SK-N-SH treated with all-trans-retinoic acid at 6 μM for 48 hours (cell line): ENCODE results near the gene PRCC.

Source experiments
- ARNTL ChIP-seq: fragments of 450-650 bp; formaldehyde crosslinking; IDR thresholded peaks from 2 replicates; pipeline ENCODE4 v1.5.0; 2020; ENCODE audit warnings: low read depth, mild to moderate bottlenecking, moderate library complexity, borderline replicate concordance
- CSDC2 ChIP-seq: fragments of 250-450 bp; sonication (Bioruptor Pico); IDR thresholded peaks from 2 replicates; pipeline ENCODE4 v1.5.0; 2020; ENCODE audit warnings: mild to moderate bottlenecking, moderate library complexity
- CSRNP3 ChIP-seq: fragments of 250-450 bp; sonication (Bioruptor Pico); IDR thresholded peaks from 2 replicates; pipeline ENCODE4 v1.5.1; 2021; ENCODE audit warnings: mild to moderate bottlenecking, moderate library complexity
- GLIS3 ChIP-seq: fragments of 250-450 bp; sonication (Bioruptor Pico); IDR thresholded peaks from 2 replicates; pipeline ENCODE4 v1.5.0; 2020; ENCODE audit warnings: mild to moderate bottlenecking, moderate library complexity
- ISL1 ChIP-seq: fragments of 250-450 bp; sonication (Bioruptor Pico); IDR thresholded peaks from 2 replicates; pipeline ENCODE4 v2.1.2; 2022; ENCODE audit warnings: mild to moderate bottlenecking, moderate library complexity
- RARB ChIP-seq: fragments of 250-450 bp; sonication (Bioruptor Pico); IDR thresholded peaks from 2 replicates; pipeline ENCODE4 v1.8.0; 2021; ENCODE audit warnings: mild to moderate bottlenecking, moderate library complexity
- SNAI2 ChIP-seq: fragments of 250-450 bp; sonication (Bioruptor Pico); IDR thresholded peaks from 2 replicates; pipeline ENCODE4 v1.5.0; 2020; ENCODE audit warnings: mild to moderate bottlenecking, moderate library complexity
- TCF4 ChIP-seq: fragments of 250-450 bp; sonication (Bioruptor Pico); IDR thresholded peaks from 2 replicates; pipeline ENCODE4 v1.8.0; 2021; ENCODE audit warnings: mild to moderate bottlenecking, moderate library complexity, borderline replicate concordance
- TOX ChIP-seq: fragments of 250-450 bp; sonication (Bioruptor Pico); IDR thresholded peaks from 2 replicates; pipeline ENCODE4 v1.8.0; 2021; ENCODE audit warnings: mild to moderate bottlenecking, moderate library complexity, borderline replicate concordance
- ZFP3 ChIP-seq: fragments of 250-450 bp; sonication (Bioruptor Pico); IDR thresholded peaks from 2 replicates; pipeline ENCODE4 v1.5.0; 2020; ENCODE audit warnings: mild to moderate bottlenecking, moderate library complexity
- ZFP30 ChIP-seq: fragments of 450-650 bp; formaldehyde crosslinking; IDR thresholded peaks from 2 replicates; pipeline ENCODE4 v1.5.0; 2022; ENCODE audit warnings: mild to moderate bottlenecking, moderate library complexity
- ZNF8 ChIP-seq: fragments of 450-650 bp; formaldehyde crosslinking; IDR thresholded peaks from 2 replicates; pipeline ENCODE4 v1.5.0; 2020; ENCODE audit warnings: mild to moderate bottlenecking, moderate library complexity
- TF ChIP-seq, protein P1 (sequence below): fragments of 250-450 bp; sonication (Bioruptor Pico); IDR thresholded peaks from 2 replicates; pipeline ENCODE4 v1.5.1; 2020; ENCODE audit warnings: low read depth, mild to moderate bottlenecking, moderate library complexity
- TF ChIP-seq, protein P2 (sequence below): fragments of 250-450 bp; sonication (Bioruptor Pico); IDR thresholded peaks from 2 replicates; pipeline ENCODE4 v1.8.0; 2021; ENCODE audit warnings: low read depth, mild to moderate bottlenecking, moderate library complexity, borderline replicate concordance

DNA sequence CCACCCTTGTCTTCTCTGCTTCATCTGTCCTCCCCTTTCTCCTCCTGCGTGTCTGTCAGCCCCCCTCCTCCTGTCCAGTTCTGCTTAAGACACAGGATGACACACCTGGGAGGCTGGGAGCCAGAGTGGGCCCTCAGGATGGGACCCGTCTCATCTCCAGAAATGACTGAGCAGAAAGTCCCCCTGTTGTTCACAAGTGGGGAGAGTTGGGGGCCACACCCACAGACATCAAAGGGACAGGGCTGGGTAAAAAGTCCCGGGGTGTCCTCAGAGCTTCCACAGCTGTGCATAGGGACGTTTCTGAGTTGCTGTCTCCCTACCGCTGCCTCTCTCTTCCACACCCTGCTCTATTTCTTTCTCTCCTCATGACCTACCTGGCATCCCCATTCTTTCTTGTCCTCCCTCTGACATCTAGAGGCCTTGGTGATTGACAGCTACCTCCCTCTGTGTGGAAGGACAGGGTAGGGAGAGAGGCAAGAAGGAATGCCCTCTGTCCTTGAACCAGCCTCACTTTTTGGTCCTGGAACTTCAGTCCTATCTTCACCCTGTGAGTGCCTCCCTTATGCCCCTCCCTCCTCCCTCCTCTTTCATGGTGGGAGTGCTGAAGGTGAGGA is 68.8 kb downstream of the PRCC start:
- TF ChIP-seq ZFP3 (CRISPR knock-in tag) (no peak), ISL1 (CRISPR knock-in tag) (no peak), GLIS3 (no peak), TOX (CRISPR knock-in tag) (no peak), CSDC2 (CRISPR knock-in tag) (no peak), SNAI2 (CRISPR knock-in tag) (no peak), ZFP30 (CRISPR knock-in tag) (no peak), RARB (CRISPR knock-in tag) (no peak), ZNF8 (no peak), TCF4 (CRISPR knock-in tag) (no peak), ARNTL (CRISPR knock-in tag) (no peak), CSRNP3 (CRISPR knock-in tag) (no peak)
- TF ChIP-seq, protein P1, sequence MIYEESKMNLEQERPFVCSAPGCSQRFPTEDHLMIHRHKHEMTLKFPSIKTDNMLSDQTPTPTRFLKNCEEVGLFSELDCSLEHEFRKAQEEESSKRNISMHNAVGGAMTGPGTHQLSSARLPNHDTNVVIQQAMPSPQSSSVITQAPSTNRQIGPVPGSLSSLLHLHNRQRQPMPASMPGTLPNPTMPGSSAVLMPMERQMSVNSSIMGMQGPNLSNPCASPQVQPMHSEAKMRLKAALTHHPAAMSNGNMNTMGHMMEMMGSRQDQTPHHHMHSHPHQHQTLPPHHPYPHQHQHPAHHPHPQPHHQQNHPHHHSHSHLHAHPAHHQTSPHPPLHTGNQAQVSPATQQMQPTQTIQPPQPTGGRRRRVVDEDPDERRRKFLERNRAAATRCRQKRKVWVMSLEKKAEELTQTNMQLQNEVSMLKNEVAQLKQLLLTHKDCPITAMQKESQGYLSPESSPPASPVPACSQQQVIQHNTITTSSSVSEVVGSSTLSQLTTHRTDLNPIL (CRISPR knock-in tag), result no peak
- TF ChIP-seq, protein P2, sequence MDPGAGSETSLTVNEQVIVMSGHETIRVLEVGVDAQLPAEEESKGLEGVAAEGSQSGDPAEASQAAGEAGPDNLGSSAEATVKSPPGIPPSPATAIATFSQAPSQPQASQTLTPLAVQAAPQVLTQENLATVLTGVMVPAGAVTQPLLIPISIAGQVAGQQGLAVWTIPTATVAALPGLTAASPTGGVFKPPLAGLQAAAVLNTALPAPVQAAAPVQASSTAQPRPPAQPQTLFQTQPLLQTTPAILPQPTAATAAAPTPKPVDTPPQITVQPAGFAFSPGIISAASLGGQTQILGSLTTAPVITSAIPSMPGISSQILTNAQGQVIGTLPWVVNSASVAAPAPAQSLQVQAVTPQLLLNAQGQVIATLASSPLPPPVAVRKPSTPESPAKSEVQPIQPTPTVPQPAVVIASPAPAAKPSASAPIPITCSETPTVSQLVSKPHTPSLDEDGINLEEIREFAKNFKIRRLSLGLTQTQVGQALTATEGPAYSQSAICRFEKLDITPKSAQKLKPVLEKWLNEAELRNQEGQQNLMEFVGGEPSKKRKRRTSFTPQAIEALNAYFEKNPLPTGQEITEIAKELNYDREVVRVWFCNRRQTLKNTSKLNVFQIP, result no peak
